H54 (cell line): Measurements from ENCODE around the gene OPA1.

Experiments used
- DNase-seq: peaks from one replicate; pipeline ENCODE4 v3.0.0; 2011; ENCODE audit warnings: low spot score, mixed read lengths; ENCODE audit not compliant: insufficient read length
- FAIRE-seq: peaks from 3 replicates; lab custom pipeline; 2011; peaks lifted over from hg19 to GRCh38; lab: Jason Lieb, UNC
- POLR2A ChIP-seq: IDR thresholded peaks from 2 replicates; pipeline ENCODE4 v1.6.1; 2011; ENCODE audit warnings: low read depth, mild to moderate bottlenecking, low read length

OPA1 gene

GRCh38 chr3:193572426-193572908, 20.5 kb upstream of the OPA1 start:
- DNase-seq (peak; percentile 31), FAIRE-seq (peak; percentile 99)
- no peak for TF ChIP-seq POLR2A

DNA sequence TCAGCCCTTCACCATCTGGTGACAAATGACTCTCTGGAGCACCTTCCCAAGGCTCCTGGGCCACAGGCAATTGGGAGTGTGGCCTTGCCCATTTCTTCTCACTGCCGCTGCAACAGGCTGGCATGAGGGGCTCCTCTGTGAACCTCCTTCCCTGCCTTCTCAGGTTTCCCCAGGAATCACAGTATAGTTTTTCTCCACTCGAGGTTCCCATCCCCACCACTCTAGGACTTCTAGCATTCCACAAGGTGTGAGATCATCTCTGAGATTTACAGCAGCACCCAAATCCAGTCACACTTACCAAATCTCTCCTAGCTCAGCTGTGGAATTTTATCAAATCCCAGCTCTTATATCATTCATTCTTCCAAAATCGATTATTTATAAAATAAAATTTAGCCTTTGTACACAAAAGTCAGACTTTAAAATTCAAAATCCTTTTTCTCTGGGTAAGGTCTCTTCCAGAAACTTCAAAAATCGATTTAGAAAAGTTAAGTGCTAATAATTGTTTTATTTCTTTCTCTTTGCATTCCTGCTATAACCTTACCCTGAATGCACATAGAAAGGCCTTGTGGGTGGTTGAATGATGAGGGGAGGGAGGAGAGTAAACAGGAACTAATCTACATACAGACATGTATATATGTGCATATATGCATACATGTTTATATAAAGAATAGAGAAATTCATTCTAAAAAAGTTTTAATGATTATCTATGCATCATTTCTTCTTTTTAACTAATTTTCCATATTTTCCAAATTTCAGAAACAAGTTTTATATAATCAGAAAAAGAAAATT, 19.4 kb upstream of the OPA1 start:
- no peak for TF ChIP-seq POLR2A
- DNase-seq (no peak), FAIRE-seq (peak; percentile 43)

- no peak for TF ChIP-seq POLR2A
- FAIRE-seq (peak; percentile 15), DNase-seq (no peak)
These were observed 18.4 kb upstream of the OPA1 start for GRCh38 chr3:193574488-193575070.

DNA sequence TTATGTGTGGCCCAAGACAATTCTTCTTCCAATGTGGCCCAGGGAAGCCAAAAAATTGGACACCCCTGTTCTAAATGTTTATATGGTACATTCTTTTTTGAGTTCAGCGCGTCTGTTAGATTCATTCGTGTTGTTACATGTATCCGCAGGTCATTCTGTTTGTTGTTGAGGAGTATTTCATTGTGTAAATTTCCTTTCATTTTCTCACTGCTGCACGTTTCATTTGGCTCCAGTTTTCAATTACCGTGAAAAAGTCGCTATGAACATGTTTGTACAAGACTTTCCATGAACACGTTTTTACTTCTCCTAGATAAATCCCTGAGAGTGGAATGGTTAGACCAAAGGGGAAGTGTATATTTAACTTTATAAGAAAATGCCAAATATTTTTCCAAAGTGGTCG, 7.5 kb upstream of the OPA1 start:
- TF ChIP-seq POLR2A: no peak
- no peak for FAIRE-seq
- no peak for DNase-seq

DNA sequence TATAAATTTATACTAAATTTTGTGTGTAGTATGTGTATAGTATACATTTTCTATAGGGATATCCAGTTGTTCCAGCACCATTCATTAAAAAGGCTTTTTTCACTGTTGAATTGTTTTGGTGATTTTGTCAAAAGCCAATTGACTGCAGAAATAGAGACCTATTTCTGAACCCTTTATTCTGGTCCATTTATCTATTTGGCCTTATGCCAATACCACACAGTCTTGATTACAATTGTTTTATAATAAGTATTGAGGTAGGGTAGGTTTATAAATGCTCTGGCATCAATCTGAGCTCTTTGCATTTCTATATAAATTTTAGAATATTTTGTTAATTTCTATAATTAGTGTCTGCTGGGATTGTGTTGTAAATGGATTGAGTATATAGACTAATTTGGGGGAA, 6.5 kb upstream of the OPA1 start:
- no peak for DNase-seq

GRCh38 chr3:193589129-193589528, 3.9 kb upstream of the OPA1 start:
- no peak for TF ChIP-seq POLR2A
- no peak for DNase-seq
- no peak for FAIRE-seq

More for the DNA sequence above, 6.5 kb upstream of the OPA1 start:
- TF ChIP-seq POLR2A: no peak
- no peak for FAIRE-seq

- no peak for DNase-seq
- no peak for FAIRE-seq
- TF ChIP-seq POLR2A: no peak
These were observed 3.4 kb upstream of the OPA1 start for GRCh38 chr3:193589616-193590015.

- DNase-seq (peak; percentile 56), FAIRE-seq (peak; percentile 99)
- no peak for TF ChIP-seq POLR2A
These were observed 2.7 kb upstream of the OPA1 start for GRCh38 chr3:193590088-193590856.

GRCh38 chr3:193593668-193594030, 641 bp downstream of the OPA1 start:
- peak; percentile 12 for DNase-seq
- TF ChIP-seq POLR2A: no peak
- peak; percentile 74 for FAIRE-seq

GRCh38 chr3:193594946-193595689, 2.1 kb downstream of the OPA1 start:
- TF ChIP-seq POLR2A: no peak
- FAIRE-seq (no peak), DNase-seq (no peak)

DNA sequence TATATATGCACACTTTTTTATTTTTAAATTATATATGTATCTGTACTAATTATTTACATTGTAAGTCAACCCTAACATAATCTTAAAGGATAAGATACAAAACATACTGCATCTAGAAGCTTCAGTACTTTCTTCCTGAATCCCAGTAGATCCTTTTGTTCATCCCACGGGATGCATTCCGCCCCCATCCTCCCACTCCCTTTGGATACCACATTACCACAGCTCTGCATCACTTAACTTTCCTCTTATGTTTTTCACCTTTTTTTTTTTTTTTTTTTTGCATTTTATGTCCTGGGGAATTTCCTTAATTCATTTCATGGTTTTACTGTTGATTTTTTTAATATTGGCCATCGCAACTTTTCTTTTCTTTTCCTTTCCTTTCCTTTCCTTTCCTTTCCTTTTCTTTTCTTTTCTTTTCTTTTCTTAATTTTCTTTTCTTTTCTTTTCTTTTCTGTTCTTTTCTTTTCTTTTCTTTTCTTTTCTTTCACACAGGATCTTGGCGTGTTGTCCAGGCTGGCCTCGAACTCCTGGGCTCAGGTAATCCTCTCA, 3.0 kb downstream of the OPA1 start:
- no peak for DNase-seq
- no peak for FAIRE-seq
- no peak for TF ChIP-seq POLR2A

- TF ChIP-seq POLR2A: no peak
- no peak for FAIRE-seq
These were observed 5.2 kb downstream of the OPA1 start for GRCh38 chr3:193598202-193598601.

DNA sequence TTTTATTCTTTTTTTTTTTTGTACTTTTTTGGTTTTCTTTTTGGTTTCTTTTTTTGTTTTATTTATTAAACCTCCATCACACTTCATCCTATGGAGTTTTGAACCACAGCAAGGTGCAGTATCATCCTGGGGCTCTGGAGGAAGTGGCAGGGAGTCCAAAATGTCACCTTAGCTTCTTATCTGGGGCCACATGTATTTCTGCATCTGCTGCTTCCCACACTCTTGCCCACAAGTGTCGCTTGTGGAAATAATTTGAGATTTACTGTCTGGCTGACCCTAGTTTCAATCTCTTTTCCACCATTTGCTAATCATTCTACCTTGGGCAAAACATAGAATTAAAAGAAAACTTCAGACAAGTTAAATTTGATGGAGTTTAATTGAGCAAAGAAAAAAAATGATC, 6.4 kb downstream of the OPA1 start:
- FAIRE-seq (no peak), DNase-seq (no peak)
- TF ChIP-seq POLR2A: no peak

More at GRCh38 chr3:193598202-193598601, 5.2 kb downstream of the OPA1 start:
- DNase-seq: no peak
